Measurements from ENCODE around the gene CARD8. TPM values are rescaled to one million over a fixed set of nuclear protein-coding genes. Genes with fewer than 3 reads are reported as not detected.
"Not testable (repeated sequence)": the region's sequence is repeated elsewhere in the genome, so short reads cannot be mapped to it uniquely, and the experiment has no call there.

Gene CARD8
- total RNA-seq, 1 experiment from 2014 or later, result 23.0 TPM

DNA sequence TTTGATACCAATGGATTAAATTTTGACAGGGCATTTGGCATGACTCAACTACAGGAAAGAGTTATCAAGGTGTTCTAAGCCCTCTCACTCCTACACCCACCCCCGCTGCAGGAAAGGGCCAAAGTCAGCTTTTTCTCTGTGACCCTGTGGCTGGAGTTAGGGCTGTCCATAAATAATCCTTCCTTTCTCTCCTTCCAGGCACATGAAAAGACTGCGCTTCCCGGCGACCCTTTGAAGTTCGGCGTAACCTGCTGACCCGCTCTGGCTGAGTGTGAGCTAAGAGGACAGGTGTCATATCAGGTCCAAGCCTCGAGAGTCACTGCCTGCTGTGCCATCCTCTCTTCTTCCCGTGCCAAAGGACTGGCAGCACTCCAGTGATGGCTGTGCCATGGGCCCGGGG lies 39.7 kb upstream of the CARD8 start (continued):
- TF ChIP-seq IRF1 (CRISPR knock-in tag; IDR thresholded peaks at IDR 0.05), result no peak

DNA sequence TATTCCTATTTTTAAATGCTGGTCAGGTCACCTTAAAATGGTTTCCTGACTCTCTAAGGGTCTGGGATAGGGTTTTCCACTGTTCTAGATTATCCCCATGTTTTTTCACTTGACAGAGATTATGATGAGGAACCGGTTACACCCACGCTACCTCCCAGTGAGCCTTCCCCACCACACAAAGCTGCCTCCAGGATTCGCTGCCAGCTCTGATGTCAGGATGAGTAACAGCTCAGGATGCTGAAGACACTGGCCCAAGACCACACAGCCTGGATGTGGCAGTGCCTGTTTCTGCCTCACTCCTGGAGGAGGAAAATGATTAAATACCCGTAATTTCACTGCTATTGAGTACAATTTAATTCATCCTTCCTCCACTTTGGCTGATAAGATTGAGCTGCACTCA lies 37.1 kb upstream of the CARD8 start:
- H3K4me3 Mint-ChIP-seq, result no peak overlapping the region
- H3K9me3 Mint-ChIP-seq, result no peaks in the 10 kb centered on the region
- DNase-seq (ENCODE audit: low spot score) (no peak), ATAC-seq (no peak)
- H3K36me3 Mint-ChIP-seq, result peaks cover 7% of the 10 kb centered on the region
- H3K27ac Mint-ChIP-seq, result no peak overlapping the region
- POLR2A ChIA-PET, result interaction anchor here (0.5 to 0.6 kb wide), 2 partner anchors 38 to 166 kb away, joined by 3 to 7 read pairs; no protein-coding TSS in a partner anchor
- H3K27me3 Mint-ChIP-seq (ENCODE audit: low read depth), result no peaks in the 10 kb centered on the region
- H3K4me1 Mint-ChIP-seq, result peaks cover 20% of the 10 kb centered on the region
- CTCF ChIA-PET, result interaction anchor here (0.6 to 3.3 kb wide), 8 partner anchors 16 to 1452 kb away, joined by 3 to 27 read pairs (median 6); no protein-coding TSS in a partner anchor
- TF ChIP-seq TCF7 (CRISPR knock-in tag; IDR thresholded peaks at IDR 0.05; ENCODE audit: low read depth) (no peak), IRF1 (CRISPR knock-in tag; IDR thresholded peaks at IDR 0.05) (no peak), AFF4 (CRISPR knock-in tag; IDR thresholded peaks at IDR 0.05; ENCODE audit: borderline replicate concordance) (no peak)

DNA sequence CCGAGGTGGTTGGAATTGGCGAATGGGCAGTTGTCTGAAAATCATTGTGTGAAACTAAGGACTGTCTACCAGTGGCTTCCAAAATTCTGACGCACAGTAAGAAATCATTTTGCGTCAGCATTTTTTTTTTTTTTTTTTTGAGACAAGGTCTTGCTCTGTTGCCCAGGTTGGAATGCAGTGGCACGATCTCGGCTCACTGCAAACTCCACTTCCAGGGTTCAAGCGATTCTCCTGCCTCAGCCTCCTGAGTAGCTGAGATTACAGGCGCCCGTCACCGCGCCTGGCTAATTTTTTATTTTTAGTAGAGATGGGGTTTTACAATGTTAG lies 35.7 kb upstream of the CARD8 start:
- peaks cover 20% of the 10 kb centered on the region for H3K36me3 Mint-ChIP-seq
- peak overlapping the region; percentile 74 for H3K4me3 Mint-ChIP-seq
- CTCF ChIA-PET, result interaction anchor here (0.7 to 3.8 kb wide), 13 partner anchors 18 to 310 kb away, joined by 3 to 43 read pairs (median 7); partner anchors contain the start of genes KDELR1 and ZNF114
- H3K27ac Mint-ChIP-seq; ATAC-seq; POLR2A ChIA-PET; H3K27me3 Mint-ChIP-seq (ENCODE audit: low read depth); H3K9me3 Mint-ChIP-seq; DNase-seq (ENCODE audit: low spot score): not testable (repeated sequence)
- peaks cover 17% of the 10 kb centered on the region for H3K4me1 Mint-ChIP-seq

- H3K4me1 Mint-ChIP-seq, result peaks cover 15% of the 10 kb centered on the region
- ATAC-seq, result peak; percentile 63
- ChIA-PET POLR2A (interaction anchor here (1.1 kb wide), 1 partner anchor 202 kb away, joined by 5 read pairs; no protein-coding TSS in a partner anchor), CTCF (interaction anchor here (0.6 to 3.8 kb wide), 13 partner anchors 10 to 422 kb away, joined by 3 to 43 read pairs (median 7); partner anchors contain the start of genes KDELR1 and ZNF114)
- DNase-seq (ENCODE audit: low spot score), result peak; percentile 88
- H3K4me3 Mint-ChIP-seq, result peak overlapping the region; percentile 74
- no peaks in the 10 kb centered on the region for H3K27me3 Mint-ChIP-seq (ENCODE audit: low read depth)
- peaks cover 25% of the 10 kb centered on the region for H3K36me3 Mint-ChIP-seq
- peaks cover 11% of the 10 kb centered on the region for H3K9me3 Mint-ChIP-seq
- peak overlapping the region; percentile 65; the same call in 1 of the 2 replicates for H3K27ac Mint-ChIP-seq
- TF ChIP-seq JAZF1 (CRISPR knock-in tag; IDR thresholded peaks at IDR 0.05) (no peak), ZNF423 (CRISPR knock-in tag; IDR thresholded peaks at IDR 0.05) (peak; percentile 25; the same call in 1 of the 2 replicates), GTF2I (CRISPR knock-in tag; conservative IDR thresholded peaks at IDR 0.05) (no peak), NR1H2 (CRISPR knock-in tag; IDR thresholded peaks at IDR 0.05) (no peak), NFYB (CRISPR knock-in tag; conservative IDR thresholded peaks at IDR 0.05; ENCODE audit: low read depth) (no peak), SMAD3 (CRISPR knock-in tag; IDR thresholded peaks at IDR 0.05; ENCODE audit: borderline replicate concordance) (peak; percentile 72; the same call in 1 of the 2 replicates), ETV6 (CRISPR knock-in tag; IDR thresholded peaks at IDR 0.05) (peak; percentile 42; the same call in 1 of the 2 replicates), NR2C2 (CRISPR knock-in tag; IDR thresholded peaks at IDR 0.05) (no peak), RORB (CRISPR knock-in tag; IDR thresholded peaks at IDR 0.05) (no peak), TEAD1 (CRISPR knock-in tag; IDR thresholded peaks at IDR 0.05) (0 out of 2 replicates have a peak, but pooled peaks have one; percentile 44), ZNF232 (CRISPR knock-in tag; IDR thresholded peaks at IDR 0.05) (peak; percentile 81; the same call in 1 of the 2 replicates), ZNF532 (CRISPR knock-in tag; IDR thresholded peaks at IDR 0.05; ENCODE audit: borderline replicate concordance) (0 out of 2 replicates have a peak, but pooled peaks have one; percentile 52), PRRX2 (CRISPR knock-in tag; IDR thresholded peaks at IDR 0.05) (no peak)
- TF ChIP-seq, protein P1, sequence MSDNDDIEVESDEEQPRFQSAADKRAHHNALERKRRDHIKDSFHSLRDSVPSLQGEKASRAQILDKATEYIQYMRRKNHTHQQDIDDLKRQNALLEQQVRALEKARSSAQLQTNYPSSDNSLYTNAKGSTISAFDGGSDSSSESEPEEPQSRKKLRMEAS (CRISPR knock-in tag; IDR thresholded peaks at IDR 0.05), result 0 out of 2 replicates have a peak, but pooled peaks have one; percentile 38
These were observed 35.2 kb upstream of the CARD8 start for GRCh38 chr19:48290771-48291488.
